Mucosa of stomach (tissue), 1 donor: ENCODE results near the gene FAM107B.

ENCODE experiments used
- H3K27me3 ChIP-seq: one replicate; pipeline ENCODE4 v1.7.0; 2013; ENCODE audit warnings: mild to moderate bottlenecking, low read length; ENCODE audit not compliant: control insufficient read depth, insufficient read depth
- H3K36me3 ChIP-seq: one replicate; pipeline ENCODE4 v1.7.0; 2013; ENCODE audit warnings: low read length; ENCODE audit not compliant: control insufficient read depth, insufficient read depth
- H3K4me1 ChIP-seq: one replicate; pipeline ENCODE4 v1.7.0; 2013; ENCODE audit warnings: mild to moderate bottlenecking, low read length; ENCODE audit not compliant: control insufficient read depth, insufficient read depth
- H3K4me3 ChIP-seq: one replicate; pipeline ENCODE4 v1.7.0; 2013; ENCODE audit warnings: low read length
- H3K9ac ChIP-seq: one replicate; pipeline ENCODE4 v1.7.0; 2013; ENCODE audit warnings: mild to moderate bottlenecking, low read length, moderate library complexity
- H3K9me3 ChIP-seq: one replicate; pipeline ENCODE4 v1.7.0; 2013; ENCODE audit warnings: mild to moderate bottlenecking, low read length, moderate library complexity; ENCODE audit not compliant: control insufficient read depth
- donor health status: Pancreatic carcinoma.

FAM107B gene

DNA sequence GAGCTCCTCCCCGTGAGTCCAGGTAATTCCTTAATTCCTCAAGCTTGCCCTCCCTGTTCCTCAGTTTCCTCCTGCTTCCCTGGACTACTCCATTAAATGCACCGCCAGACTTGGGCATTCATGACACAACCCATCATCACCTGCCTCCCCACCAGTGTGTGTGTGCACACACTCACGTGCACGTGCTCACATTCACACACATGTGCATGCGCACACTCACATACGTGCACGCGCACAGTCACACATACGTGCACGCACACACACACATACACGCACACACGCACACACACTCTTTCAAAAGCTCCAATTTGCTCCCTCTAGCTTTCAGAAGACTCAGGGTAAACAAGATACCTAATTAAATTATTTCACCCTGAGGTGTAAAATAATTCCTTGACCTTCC is 216.7 kb downstream of the FAM107B start:
- Histone ChIP-seq H3K36me3 (no peaks in the 10 kb centered on the region), H3K9me3 (no peaks in the 10 kb centered on the region), H3K27me3 (no peaks in the 10 kb centered on the region), H3K4me1 (peaks cover 64% of the 10 kb centered on the region), H3K9ac (no peak overlapping the region), H3K4me3 (no peak overlapping the region)

- H3K9me3 ChIP-seq = no peaks in the 10 kb centered on the region
- H3K4me1 ChIP-seq = peaks cover 68% of the 10 kb centered on the region
Observed at GRCh38 chr10:14557567-14557966, 217.1 kb downstream of the FAM107B start.

DNA sequence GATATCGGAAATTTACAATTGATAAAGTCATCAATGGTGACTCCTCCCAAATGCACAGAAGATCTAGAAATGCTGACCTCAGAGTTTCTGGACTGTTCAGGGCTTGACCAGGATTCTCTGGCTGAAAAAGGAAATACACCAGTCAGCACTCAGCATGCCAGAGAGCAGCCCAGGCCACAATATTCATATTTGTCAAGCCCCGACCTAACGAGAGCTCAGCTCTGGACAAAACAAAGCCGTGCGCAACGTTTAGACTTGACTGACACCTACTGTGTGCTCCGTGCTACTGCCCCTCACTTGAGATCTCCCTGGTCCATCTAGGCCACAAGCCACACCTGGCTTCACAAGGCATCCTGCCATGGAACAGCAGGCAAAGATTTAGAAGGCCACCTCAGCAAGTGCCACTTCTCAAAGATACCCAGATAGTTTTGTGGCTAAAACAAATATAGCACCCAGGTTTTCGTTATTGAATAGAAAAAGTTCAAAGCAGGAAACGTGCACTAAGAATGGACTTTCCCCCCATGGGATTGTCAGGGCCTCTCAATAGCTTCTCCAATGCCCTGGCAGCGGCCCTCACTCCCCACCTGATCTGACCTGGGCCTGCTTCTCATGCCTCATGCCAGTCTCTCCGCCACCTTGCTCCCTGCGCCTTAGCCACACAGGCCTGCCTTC is 218.3 kb downstream of the FAM107B start:
- Histone ChIP-seq H3K9ac (peak overlapping the region; percentile 38), H3K27me3 (no peaks in the 10 kb centered on the region), H3K4me1 (peaks cover 78% of the 10 kb centered on the region), H3K9me3 (no peaks in the 10 kb centered on the region), H3K36me3 (no peaks in the 10 kb centered on the region), H3K4me3 (no peak overlapping the region)

More at GRCh38 chr10:14557567-14557966, 217.1 kb downstream of the FAM107B start:
- Histone ChIP-seq H3K4me3 (no peak overlapping the region), H3K9ac (no peak overlapping the region), H3K27me3 (no peaks in the 10 kb centered on the region), H3K36me3 (no peaks in the 10 kb centered on the region)

GRCh38 chr10:14555807-14556206 is 218.9 kb downstream of the FAM107B start:
- Histone ChIP-seq H3K9ac (peak overlapping the region; percentile 1), H3K4me3 (no peak overlapping the region), H3K36me3 (no peaks in the 10 kb centered on the region), H3K27me3 (no peaks in the 10 kb centered on the region), H3K4me1 (peaks cover 79% of the 10 kb centered on the region), H3K9me3 (no peaks in the 10 kb centered on the region)

DNA sequence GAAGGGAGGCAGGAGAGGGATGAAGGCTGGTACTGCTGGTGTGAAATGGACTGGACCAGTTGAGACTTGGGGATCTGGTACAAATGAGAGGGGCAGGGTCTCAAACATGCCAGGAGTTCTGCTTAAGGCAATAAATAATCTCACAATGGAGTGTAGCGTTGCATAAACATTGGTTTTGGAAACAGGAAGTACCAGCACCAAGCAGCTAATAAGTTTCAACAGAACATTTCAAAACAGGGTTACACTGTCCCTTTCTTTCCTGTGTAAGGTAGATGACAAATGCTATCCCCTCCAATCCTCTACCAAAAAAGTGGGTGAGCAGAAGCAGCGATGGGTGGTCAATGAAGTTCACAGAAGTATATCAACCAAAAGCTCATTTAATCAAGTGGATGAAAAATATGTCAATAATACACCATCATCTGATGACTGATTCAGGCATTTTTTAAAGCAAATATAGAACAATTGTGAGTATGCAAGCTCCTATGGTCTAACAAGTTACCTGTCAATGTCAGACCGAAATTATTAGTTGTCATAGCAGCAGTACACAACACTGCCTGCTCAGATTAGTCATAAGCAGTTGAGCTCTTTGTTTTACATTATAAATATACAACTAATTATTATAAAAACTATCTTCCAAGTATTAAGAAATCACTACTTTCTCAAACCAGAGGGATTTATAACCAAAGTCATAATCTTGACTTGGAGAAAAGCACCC is 220.0 kb downstream of the FAM107B start:
- no peaks in the 10 kb centered on the region for H3K27me3 ChIP-seq
- H3K36me3 ChIP-seq = no peaks in the 10 kb centered on the region
- peaks cover 85% of the 10 kb centered on the region for H3K4me1 ChIP-seq
- H3K4me3 ChIP-seq = no peak overlapping the region
- H3K9me3 ChIP-seq = no peaks in the 10 kb centered on the region
- H3K9ac ChIP-seq = peak overlapping the region; percentile 6

- peaks cover 91% of the 10 kb centered on the region for H3K4me1 ChIP-seq
- no peaks in the 10 kb centered on the region for H3K9me3 ChIP-seq
- no peak overlapping the region for H3K4me3 ChIP-seq
- no peaks in the 10 kb centered on the region for H3K27me3 ChIP-seq
- H3K9ac ChIP-seq = peak overlapping the region; percentile 48
- H3K36me3 ChIP-seq = no peaks in the 10 kb centered on the region
Observed at GRCh38 chr10:14554091-14554490, 220.6 kb downstream of the FAM107B start.

GRCh38 chr10:14553448-14553847 is 221.2 kb downstream of the FAM107B start:
- Histone ChIP-seq H3K9ac (peak overlapping the region; percentile 48), H3K9me3 (no peaks in the 10 kb centered on the region), H3K4me1 (peaks cover 97% of the 10 kb centered on the region), H3K27me3 (no peaks in the 10 kb centered on the region), H3K36me3 (no peaks in the 10 kb centered on the region), H3K4me3 (no peak overlapping the region)

DNA sequence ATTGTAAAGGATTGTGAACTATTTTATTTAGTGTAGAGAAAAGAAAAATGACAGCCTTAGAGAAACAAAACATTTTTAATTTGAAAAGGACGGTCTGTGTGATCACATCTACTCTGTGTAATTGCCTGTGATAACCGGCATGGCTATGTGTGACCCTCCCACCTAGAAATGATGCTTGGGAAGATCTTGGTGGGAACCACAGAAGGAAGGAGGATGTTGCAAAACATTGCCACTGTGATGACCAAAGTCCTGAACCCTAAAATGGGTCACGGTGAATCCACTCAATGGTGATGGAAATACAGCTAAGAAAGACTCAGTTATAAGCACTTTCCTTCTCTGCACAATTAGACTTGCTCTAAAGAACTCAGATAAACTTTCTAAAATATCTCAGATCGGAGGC is 222.7 kb downstream of the FAM107B start:
- no peaks in the 10 kb centered on the region for H3K9me3 ChIP-seq
- no peak overlapping the region for H3K9ac ChIP-seq
- no peaks in the 10 kb centered on the region for H3K36me3 ChIP-seq
- peaks cover 86% of the 10 kb centered on the region for H3K4me1 ChIP-seq
- H3K4me3 ChIP-seq = no peak overlapping the region
- no peaks in the 10 kb centered on the region for H3K27me3 ChIP-seq

DNA sequence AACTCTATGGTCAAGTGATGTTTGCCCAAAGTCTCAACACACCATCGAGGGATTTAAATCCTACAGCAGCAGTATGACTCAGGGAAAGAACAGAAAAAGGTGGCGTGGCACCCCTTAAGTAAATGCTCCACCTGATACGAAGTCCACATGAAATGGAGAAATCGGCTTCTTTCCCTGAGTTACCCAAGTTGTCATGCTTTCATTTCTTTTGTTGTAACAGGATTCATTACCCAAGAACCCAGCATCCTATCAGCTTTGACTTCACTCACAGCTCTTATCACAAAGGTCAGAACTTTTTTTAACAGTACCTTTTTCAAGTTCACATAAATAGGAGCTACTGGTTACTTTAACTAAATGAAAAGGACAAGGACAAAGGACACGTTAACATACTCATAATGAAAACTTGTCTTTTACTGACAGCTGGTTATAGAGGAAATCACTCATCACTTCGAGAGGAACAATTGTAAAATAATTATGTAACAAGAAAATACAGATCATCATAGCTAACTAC is 224.2 kb downstream of the FAM107B start:
- H3K36me3 ChIP-seq = peaks cover 5% of the 10 kb centered on the region
- H3K4me3 ChIP-seq = no peak overlapping the region
- H3K9me3 ChIP-seq = no peaks in the 10 kb centered on the region
- no peak overlapping the region for H3K9ac ChIP-seq
- peaks cover 83% of the 10 kb centered on the region for H3K4me1 ChIP-seq
- H3K27me3 ChIP-seq = no peaks in the 10 kb centered on the region

GRCh38 chr10:14549496-14549895 is 225.2 kb downstream of the FAM107B start:
- Histone ChIP-seq H3K27me3 (no peaks in the 10 kb centered on the region), H3K4me1 (peaks cover 82% of the 10 kb centered on the region), H3K9me3 (no peaks in the 10 kb centered on the region), H3K9ac (peak overlapping the region; percentile 10), H3K4me3 (no peak overlapping the region), H3K36me3 (peaks cover 5% of the 10 kb centered on the region)

GRCh38 chr10:14548970-14549369 is 225.7 kb downstream of the FAM107B start:
- no peaks in the 10 kb centered on the region for H3K9me3 ChIP-seq
- H3K9ac ChIP-seq = peak overlapping the region; percentile 10
- H3K4me1 ChIP-seq = peaks cover 82% of the 10 kb centered on the region
- peaks cover 5% of the 10 kb centered on the region for H3K36me3 ChIP-seq
- no peak overlapping the region for H3K4me3 ChIP-seq
- no peaks in the 10 kb centered on the region for H3K27me3 ChIP-seq

GRCh38 chr10:14548474-14548873 is 226.2 kb downstream of the FAM107B start:
- Histone ChIP-seq H3K9me3 (no peaks in the 10 kb centered on the region), H3K4me1 (peaks cover 82% of the 10 kb centered on the region), H3K9ac (no peak overlapping the region)

More at GRCh38 chr10:14548474-14548873, 226.2 kb downstream of the FAM107B start:
- H3K36me3 ChIP-seq = peaks cover 5% of the 10 kb centered on the region
- no peaks in the 10 kb centered on the region for H3K27me3 ChIP-seq
- H3K4me3 ChIP-seq = no peak overlapping the region
